Measurements from ENCODE around the gene PILRA. TPM values are rescaled to one million over a fixed set of nuclear protein-coding genes. Genes with fewer than 3 reads are reported as not detected.

The PILRA gene
- polyA plus RNA-seq, 1 of the 3 experiments (the other 2 are of a cell fraction): 0.89 TPM

- TF ChIP-seq EZH2phosphoT487 (IDR thresholded peaks at IDR 0.05; ENCODE audit: borderline replicate concordance, low read depth): no peak
- TF ChIP-seq NFIC (IDR thresholded peaks at IDR 0.05; ENCODE audit: borderline replicate concordance): no peak
- TF ChIP-seq ZBTB33 (IDR thresholded peaks at IDR 0.05; ENCODE audit: borderline replicate concordance, low read depth): no peak
- TF ChIP-seq, protein P1, sequence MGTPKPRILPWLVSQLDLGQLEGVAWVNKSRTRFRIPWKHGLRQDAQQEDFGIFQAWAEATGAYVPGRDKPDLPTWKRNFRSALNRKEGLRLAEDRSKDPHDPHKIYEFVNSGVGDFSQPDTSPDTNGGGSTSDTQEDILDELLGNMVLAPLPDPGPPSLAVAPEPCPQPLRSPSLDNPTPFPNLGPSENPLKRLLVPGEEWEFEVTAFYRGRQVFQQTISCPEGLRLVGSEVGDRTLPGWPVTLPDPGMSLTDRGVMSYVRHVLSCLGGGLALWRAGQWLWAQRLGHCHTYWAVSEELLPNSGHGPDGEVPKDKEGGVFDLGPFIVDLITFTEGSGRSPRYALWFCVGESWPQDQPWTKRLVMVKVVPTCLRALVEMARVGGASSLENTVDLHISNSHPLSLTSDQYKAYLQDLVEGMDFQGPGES (IDR thresholded peaks at IDR 0.05; ENCODE audit: low read depth, low read length): no peak
These were observed 52.1 kb downstream of the PILRA start (continued) for GRCh38 chr7:100425347-100425746.

DNA sequence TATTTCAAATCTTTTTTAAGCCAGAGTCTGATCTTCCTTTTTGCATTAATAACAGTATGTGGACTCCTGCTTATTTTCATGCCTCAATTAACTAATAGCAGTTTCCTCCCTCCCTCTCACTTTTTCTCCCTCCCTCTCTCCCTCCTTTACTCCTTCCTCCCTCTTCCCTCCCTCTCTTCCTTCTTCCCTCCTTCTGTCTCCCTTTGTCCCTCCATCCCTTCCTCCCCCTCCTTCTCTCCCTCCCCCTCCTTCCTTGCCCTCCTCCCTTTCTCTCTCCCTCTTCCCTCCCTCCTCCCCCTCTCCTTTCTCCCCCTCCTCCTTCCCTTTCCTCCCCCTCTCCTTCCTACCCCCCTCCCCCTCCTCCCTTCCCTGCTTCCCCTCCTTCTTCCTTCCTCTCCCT lies 53.2 kb downstream of the PILRA start:
- H4K20me1 ChIP-seq (ENCODE audit: insufficient read depth): peaks cover 6% of the 10 kb centered on the region
- no peak for DNase-seq
- peaks cover 7% of the 10 kb centered on the region in 2 experiments for H3K36me3 ChIP-seq (replicated peaks in 1 of 2; ENCODE audit: control insufficient read depth in 1 of 2, insufficient read depth in 2 of 2, low read length in 1 of 2)
- POLR2A ChIA-PET: no interaction called here
- peaks cover 10 to 14% of the 10 kb centered on the region in 2 experiments; a peak in 3 of 4 replicates for H3K4me1 ChIP-seq (ENCODE audit: control insufficient read depth in 1 of 2, insufficient read depth in 2 of 2, low read depth in 1 of 2, low read length in 1 of 2)
- TF ChIP-seq USF1 (IDR thresholded peaks at IDR 0.05; ENCODE audit: borderline replicate concordance, low read depth): no peak
- TF ChIP-seq ELF1 (IDR thresholded peaks at IDR 0.05): no peak
- TF ChIP-seq, protein P2, sequence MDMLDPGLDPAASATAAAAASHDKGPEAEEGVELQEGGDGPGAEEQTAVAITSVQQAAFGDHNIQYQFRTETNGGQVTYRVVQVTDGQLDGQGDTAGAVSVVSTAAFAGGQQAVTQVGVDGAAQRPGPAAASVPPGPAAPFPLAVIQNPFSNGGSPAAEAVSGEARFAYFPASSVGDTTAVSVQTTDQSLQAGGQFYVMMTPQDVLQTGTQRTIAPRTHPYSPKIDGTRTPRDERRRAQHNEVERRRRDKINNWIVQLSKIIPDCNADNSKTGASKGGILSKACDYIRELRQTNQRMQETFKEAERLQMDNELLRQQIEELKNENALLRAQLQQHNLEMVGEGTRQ (IDR thresholded peaks at IDR 0.05; ENCODE audit: borderline replicate concordance, low read depth, low read length): no peak
- no peak for TF ChIP-seq GABPA (IDR thresholded peaks at IDR 0.05; ENCODE audit: low read depth)
- H3K27ac ChIP-seq (ENCODE audit: low read depth in 2 of 2, low read length in 1 of 2): no peak overlapping the region
- H3K4me3 ChIP-seq (ENCODE audit: low read depth in 2 of 2, low read length in 1 of 2): no peak overlapping the region
- CTCF ChIA-PET: interaction anchor here (3.4 kb wide), 1 partner anchor 19 kb away, joined by 20 read pairs; no protein-coding TSS in a partner anchor
- H3K9me3 ChIP-seq: no peaks in the 10 kb centered on the region
- peaks cover 10% of the 10 kb centered on the region for H3F3A ChIP-seq (replicated peaks; ENCODE audit: insufficient read depth)
- H3K9me2 ChIP-seq: no peaks in the 10 kb centered on the region
- H3K79me2 ChIP-seq (ENCODE audit: insufficient read depth): peaks cover 19% of the 10 kb centered on the region
- H3K9ac ChIP-seq: no peak overlapping the region
- no peak overlapping the region for H2AFZ ChIP-seq (ENCODE audit: low read depth)
- H3K4me2 ChIP-seq: no peak overlapping the region
- no peaks in the 10 kb centered on the region for H3K27me3 ChIP-seq (ENCODE audit: insufficient read depth)

DNA sequence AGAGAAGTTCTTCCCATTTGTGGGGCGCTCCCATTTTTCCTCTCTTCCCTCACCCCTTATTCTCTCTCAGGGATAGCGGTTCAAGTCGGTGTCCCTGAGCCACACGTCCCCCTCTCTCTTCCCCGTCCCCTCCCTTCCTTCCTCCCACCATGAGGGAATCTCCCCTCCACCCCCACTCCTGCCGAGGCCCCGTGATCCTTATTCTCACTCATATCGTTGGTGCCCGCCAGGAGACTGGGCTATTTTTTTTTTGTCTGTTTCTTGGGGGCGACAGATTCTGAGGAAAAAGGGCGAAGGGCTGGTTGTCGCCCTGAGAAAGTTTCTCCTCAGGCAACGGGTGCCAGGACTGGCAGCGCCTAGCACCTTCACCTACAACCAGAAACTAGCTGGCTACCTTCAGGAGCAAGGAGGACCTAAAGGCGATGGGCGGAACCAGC lies 54.5 kb downstream of the PILRA start:
- H3K4me3 ChIP-seq (ENCODE audit: low read depth in 2 of 2, low read length in 1 of 2): peak overlapping the region in 1 of 2 experiments; percentile 95; a peak in 2 of 4 replicates
- CTCF ChIA-PET: interaction anchor here (0.7 to 3.2 kb wide), 5 partner anchors 20 to 297 kb away, joined by 3 to 23 read pairs (median 5); partner anchors contain the start of gene NYAP1
- TF ChIP-seq ZBTB33 (IDR thresholded peaks at IDR 0.05; ENCODE audit: borderline replicate concordance, low read depth) (no peak), RCOR1 (IDR thresholded peaks at IDR 0.05; ENCODE audit: low read length) (no peak), MEF2A (IDR thresholded peaks at IDR 0.05; ENCODE audit: borderline replicate concordance, low read depth) (no peak), CHD2 (IDR thresholded peaks at IDR 0.05; ENCODE audit: low read length, partially characterized antibody) (no peak), CTCF (IDR thresholded peaks at IDR 0.05) (no peak), ELF1 (IDR thresholded peaks at IDR 0.05) (no peak), GATA2 (CRISPR knock-in tag; IDR thresholded peaks at IDR 0.05) (no peak)
- H3K4me1 ChIP-seq (ENCODE audit: control insufficient read depth in 1 of 2, insufficient read depth in 2 of 2, low read depth in 1 of 2, low read length in 1 of 2): peaks cover 17 to 27% of the 10 kb centered on the region in 2 experiments; a peak in 3 of 4 replicates
- no peak overlapping the region for H3K9ac ChIP-seq
- H3F3A ChIP-seq (replicated peaks; ENCODE audit: insufficient read depth): peaks cover 12% of the 10 kb centered on the region
- peak overlapping the region in 1 of 2 experiments; percentile 100; a peak in 2 of 4 replicates for H3K27ac ChIP-seq (ENCODE audit: low read depth in 2 of 2, low read length in 1 of 2)
- DNase-seq: no peak
- POLR2A ChIA-PET: interaction anchor here (0.7 to 3.3 kb wide), 14 partner anchors 8 to 1019 kb away, joined by 3 to 12 read pairs (median 6); partner anchors contain the start of genes AP4M1, BUD31, FBXO24 and GPC2
- H3K9me2 ChIP-seq: no peaks in the 10 kb centered on the region
- H4K20me1 ChIP-seq (ENCODE audit: insufficient read depth): peaks cover 13% of the 10 kb centered on the region
- H3K4me2 ChIP-seq: peak overlapping the region; percentile 97; the same call in 1 of the 2 replicates
- WGBS (ENCODE audit: low lambda C conversion rate): 79% methylated on average over 16 of the region's 16 CpGs
- H3K79me2 ChIP-seq (ENCODE audit: insufficient read depth): peaks cover 32% of the 10 kb centered on the region
- H3K27me3 ChIP-seq (ENCODE audit: insufficient read depth): no peaks in the 10 kb centered on the region
- H3K36me3 ChIP-seq (replicated peaks in 1 of 2; ENCODE audit: control insufficient read depth in 1 of 2, insufficient read depth in 2 of 2, low read length in 1 of 2): peaks cover 18 to 19% of the 10 kb centered on the region in 2 experiments
- H3K9me3 ChIP-seq: no peaks in the 10 kb centered on the region
- peak overlapping the region; percentile 84 for H2AFZ ChIP-seq (ENCODE audit: low read depth)

Measured in SK-N-SH (cell line).